ENCODE data around the gene EIF5A2.
"Not testable (repeated sequence)": the region's sequence is repeated elsewhere in the genome, so short reads cannot be mapped to it uniquely, and the experiment has no call there.

Gene EIF5A2

GRCh38 chr3:170908235-170909116 lies at the start of gene EIF5A2:
Gene EIF5A2 (minus strand): TSS chr3:170908637. CDS start chr3:170907806, 831 bp downstream.
- peak; percentile 78 for DNase-seq

- no peak for DNase-seq
Measured at GRCh38 chr3:170956647-170957046, 48.2 kb upstream of the EIF5A2 start.

- no peak for DNase-seq
Measured at GRCh38 chr3:170953736-170954135, 45.3 kb upstream of the EIF5A2 start.

- no peak for DNase-seq
Measured at GRCh38 chr3:170953229-170953628, 44.8 kb upstream of the EIF5A2 start.

GRCh38 chr3:170949211-170949610 lies 40.8 kb upstream of the EIF5A2 start:
- DNase-seq = no peak

- DNase-seq = no peak
Measured at GRCh38 chr3:170947018-170947769, 38.8 kb upstream of the EIF5A2 start.

GRCh38 chr3:170942011-170942410 lies 33.6 kb upstream of the EIF5A2 start:
- DNase-seq = no peak

GRCh38 chr3:170941551-170941950 lies 33.1 kb upstream of the EIF5A2 start:
- DNase-seq = no peak

GRCh38 chr3:170933039-170933438 lies 24.6 kb upstream of the EIF5A2 start:
- DNase-seq = not testable (repeated sequence)

GRCh38 chr3:170923553-170923952 lies 15.1 kb upstream of the EIF5A2 start:
- DNase-seq = not testable (repeated sequence)

GRCh38 chr3:170918715-170919114 lies 10.3 kb upstream of the EIF5A2 start:
- DNase-seq = no peak

- no peak for DNase-seq
Measured at GRCh38 chr3:170914690-170915089, 6.3 kb upstream of the EIF5A2 start.

- DNase-seq = no peak
Measured at GRCh38 chr3:170914212-170914611, 5.8 kb upstream of the EIF5A2 start.

GRCh38 chr3:170911051-170911450 lies 2.6 kb upstream of the EIF5A2 start:
- no peak for DNase-seq

GRCh38 chr3:170910542-170910941 lies 2.1 kb upstream of the EIF5A2 start:
- no peak for DNase-seq

- DNase-seq = peak; percentile 90
Measured at GRCh38 chr3:170909129-170909903, 879 bp upstream of the EIF5A2 start.

GRCh38 chr3:170907637-170908234 lies 701 bp downstream of the EIF5A2 start:
- DNase-seq = no peak

- DNase-seq = no peak
Measured at GRCh38 chr3:170905862-170906261, 2.6 kb downstream of the EIF5A2 start.

- no peak for DNase-seq
Measured at GRCh38 chr3:170903123-170903522, 5.3 kb downstream of the EIF5A2 start.

GRCh38 chr3:170899455-170899854 lies 9.0 kb downstream of the EIF5A2 start:
- DNase-seq = no peak

- no peak for DNase-seq
Measured at GRCh38 chr3:170897978-170898377, 10.5 kb downstream of the EIF5A2 start.

- DNase-seq = not testable (repeated sequence)
Measured at GRCh38 chr3:170897199-170897598, 11.2 kb downstream of the EIF5A2 start.

GRCh38 chr3:170896781-170897180 lies 11.7 kb downstream of the EIF5A2 start:
- no peak for DNase-seq
